Esophagus mucosa (tissue), 1 donor: ENCODE results near the gene GIPC3. TPM values are rescaled to one million over a fixed set of nuclear protein-coding genes. Genes with fewer than 3 reads are reported as not detected.

ENCODE experiments used
- ATAC-seq: fragments of 200-7000 bp; cut with Tn5 transposase; one replicate; pipeline ENCODE4 v1.9.1; 2020
- total RNA-seq: library from RNA; stranded (reverse); gene quantifications from one replicate; pipeline ENCODE4 v1.2.4, GENCODE V29; 2023
- donor health status: DM: yes; HTN: yes; CAD: no.

GIPC3 gene
- 0.28 TPM for total RNA-seq

GRCh38 chr19:3585301-3586126, at the start of gene GIPC3:
GIPC3 (plus strand) TSS chr19:3585478; CDS start chr19:3585598, 120 bp downstream.
- peak; percentile 27 for ATAC-seq

- no peak for ATAC-seq
Measured at GRCh38 chr19:3535563-3535965, 49.7 kb upstream of the GIPC3 start.

- no peak for ATAC-seq
Measured at GRCh38 chr19:3535981-3536380, 49.3 kb upstream of the GIPC3 start.

- ATAC-seq = peak; percentile 65
Measured at GRCh38 chr19:3536429-3537100, 48.7 kb upstream of the GIPC3 start.

GRCh38 chr19:3537101-3537437, 48.2 kb upstream of the GIPC3 start:
- ATAC-seq = no peak

- ATAC-seq = peak; percentile 11
Measured at GRCh38 chr19:3537438-3538240, 47.6 kb upstream of the GIPC3 start.

GRCh38 chr19:3538258-3538929, 46.9 kb upstream of the GIPC3 start:
- ATAC-seq = no peak

- no peak for ATAC-seq
Measured at GRCh38 chr19:3538965-3539755, 46.1 kb upstream of the GIPC3 start, which contains the start of gene TEKTIP1. TEKTIP1 (plus strand) TSS chr19:3539174; CDS start chr19:3539178, 4 bp downstream.

- ATAC-seq = no peak
Measured at GRCh38 chr19:3539756-3540118, 45.5 kb upstream of the GIPC3 start.

- ATAC-seq = peak; percentile 4
Measured at GRCh38 chr19:3543150-3544057, 41.9 kb upstream of the GIPC3 start.

GRCh38 chr19:3544058-3544376, 41.3 kb upstream of the GIPC3 start:
- ATAC-seq = no peak

- ATAC-seq = peak; percentile 53
Measured at GRCh38 chr19:3544742-3545668, 40.3 kb upstream of the GIPC3 start.

GRCh38 chr19:3545669-3546034, 39.6 kb upstream of the GIPC3 start:
- ATAC-seq = no peak

GRCh38 chr19:3546119-3546518, 39.2 kb upstream of the GIPC3 start:
- no peak for ATAC-seq

- no peak for ATAC-seq
Measured at GRCh38 chr19:3547301-3547731, 38.0 kb upstream of the GIPC3 start.

- ATAC-seq = no peak
Measured at GRCh38 chr19:3547767-3548282, 37.5 kb upstream of the GIPC3 start.

GRCh38 chr19:3548606-3549005, 36.7 kb upstream of the GIPC3 start:
- ATAC-seq = no peak

- ATAC-seq = no peak
Measured at GRCh38 chr19:3549816-3550215, 35.5 kb upstream of the GIPC3 start.
